SK-N-SH treated with all-trans-retinoic acid at 6 μM for 48 hours (cell line): ENCODE data around the gene HTR3A.

ENCODE experiments used
- ATAC-seq: fragments of 200-7000 bp; cut with Tn5 transposase; 3 replicates; pipeline ENCODE4 v1.9.1; 2020; ENCODE audit warnings: mild to moderate bottlenecking, moderate library complexity
- ARNTL ChIP-seq: fragments of 450-650 bp; formaldehyde crosslinking; IDR thresholded peaks from 2 replicates; pipeline ENCODE4 v1.5.0; 2020; ENCODE audit warnings: low read depth, mild to moderate bottlenecking, moderate library complexity, borderline replicate concordance
- BACH2 ChIP-seq: fragments of 250-450 bp; sonication (Bioruptor Pico); IDR thresholded peaks from 2 replicates; pipeline ENCODE4 v1.9.0; 2021; ENCODE audit warnings: mild to moderate bottlenecking, borderline replicate concordance
- CSDC2 ChIP-seq: fragments of 250-450 bp; sonication (Bioruptor Pico); IDR thresholded peaks from 2 replicates; pipeline ENCODE4 v1.5.0; 2020; ENCODE audit warnings: mild to moderate bottlenecking, moderate library complexity
- CSRNP3 ChIP-seq: fragments of 250-450 bp; sonication (Bioruptor Pico); IDR thresholded peaks from 2 replicates; pipeline ENCODE4 v1.5.1; 2021; ENCODE audit warnings: mild to moderate bottlenecking, moderate library complexity
- ESRRG ChIP-seq: fragments of 250-450 bp; sonication (Bioruptor Pico); IDR thresholded peaks from 2 replicates; pipeline ENCODE4 v1.6.1; 2021; ENCODE audit warnings: mild to moderate bottlenecking
- GLIS3 ChIP-seq: fragments of 250-450 bp; sonication (Bioruptor Pico); IDR thresholded peaks from 2 replicates; pipeline ENCODE4 v1.5.0; 2020; ENCODE audit warnings: mild to moderate bottlenecking, moderate library complexity
- ISL1 ChIP-seq: fragments of 250-450 bp; sonication (Bioruptor Pico); IDR thresholded peaks from 2 replicates; pipeline ENCODE4 v2.1.2; 2022; ENCODE audit warnings: mild to moderate bottlenecking, moderate library complexity
- OSR1 ChIP-seq: fragments of 250-450 bp; sonication (Bioruptor Pico); IDR thresholded peaks from 2 replicates; pipeline ENCODE4 v1.8.0; 2022; ENCODE audit warnings: moderate library complexity, mild to moderate bottlenecking, inconsistent platforms
- PPARA ChIP-seq: fragments of 250-450 bp; sonication (Bioruptor Pico); IDR thresholded peaks from 2 replicates; pipeline ENCODE4 v1.5.0; 2020; ENCODE audit warnings: mild to moderate bottlenecking, borderline replicate concordance
- SNAI2 ChIP-seq: fragments of 250-450 bp; sonication (Bioruptor Pico); IDR thresholded peaks from 2 replicates; pipeline ENCODE4 v1.5.0; 2020; ENCODE audit warnings: mild to moderate bottlenecking, moderate library complexity
- TCF4 ChIP-seq: fragments of 250-450 bp; sonication (Bioruptor Pico); IDR thresholded peaks from 2 replicates; pipeline ENCODE4 v1.8.0; 2021; ENCODE audit warnings: mild to moderate bottlenecking, moderate library complexity, borderline replicate concordance
- TOX ChIP-seq: fragments of 250-450 bp; sonication (Bioruptor Pico); IDR thresholded peaks from 2 replicates; pipeline ENCODE4 v1.8.0; 2021; ENCODE audit warnings: mild to moderate bottlenecking, moderate library complexity, borderline replicate concordance
- ZC3H10 ChIP-seq: fragments of 250-450 bp; sonication (Bioruptor Pico); IDR thresholded peaks from 2 replicates; pipeline ENCODE4 v1.5.1; 2021; ENCODE audit warnings: mild to moderate bottlenecking, moderate library complexity
- ZFP30 ChIP-seq: fragments of 450-650 bp; formaldehyde crosslinking; IDR thresholded peaks from 2 replicates; pipeline ENCODE4 v1.5.0; 2022; ENCODE audit warnings: mild to moderate bottlenecking, moderate library complexity
- ZNF565 ChIP-seq: fragments of 450-650 bp; formaldehyde crosslinking; conservative IDR thresholded peaks from 2 replicates; pipeline ENCODE4 v1.5.0; 2020; ENCODE audit warnings: low read depth, mild to moderate bottlenecking, moderate library complexity
- ZNF70 ChIP-seq: fragments of 450-650 bp; formaldehyde crosslinking; IDR thresholded peaks from 2 replicates; pipeline ENCODE4 v1.5.0; 2020; ENCODE audit warnings: mild to moderate bottlenecking, moderate library complexity
- ZNF8 ChIP-seq: fragments of 450-650 bp; formaldehyde crosslinking; IDR thresholded peaks from 2 replicates; pipeline ENCODE4 v1.5.0; 2020; ENCODE audit warnings: mild to moderate bottlenecking, moderate library complexity
- TF ChIP-seq, protein P1 (sequence below): fragments of 250-450 bp; sonication (Bioruptor Pico); IDR thresholded peaks from 2 replicates; pipeline ENCODE4 v1.5.0; 2020; ENCODE audit warnings: mild to moderate bottlenecking, moderate library complexity
- TF ChIP-seq, protein P2 (sequence below): fragments of 250-450 bp; sonication (Bioruptor Pico); IDR thresholded peaks from 2 replicates; pipeline ENCODE4 v1.5.1; 2020; ENCODE audit warnings: low read depth, mild to moderate bottlenecking, moderate library complexity
- TF ChIP-seq, protein P3 (sequence below): fragments of 250-450 bp; sonication (Bioruptor Pico); IDR thresholded peaks from 2 replicates; pipeline ENCODE4 v1.8.0; 2020; ENCODE audit warnings: mild to moderate bottlenecking, moderate library complexity, borderline replicate concordance
- TF ChIP-seq, protein P4 (sequence below): fragments of 250-450 bp; sonication (Bioruptor Pico); IDR thresholded peaks from 2 replicates; pipeline ENCODE4 v1.8.0; 2021; ENCODE audit warnings: low read depth, mild to moderate bottlenecking, moderate library complexity, borderline replicate concordance

HTR3A gene

GRCh38 chr11:113998574-113998973, 23.7 kb downstream of the HTR3A start (continued):
- TF ChIP-seq, protein P1, sequence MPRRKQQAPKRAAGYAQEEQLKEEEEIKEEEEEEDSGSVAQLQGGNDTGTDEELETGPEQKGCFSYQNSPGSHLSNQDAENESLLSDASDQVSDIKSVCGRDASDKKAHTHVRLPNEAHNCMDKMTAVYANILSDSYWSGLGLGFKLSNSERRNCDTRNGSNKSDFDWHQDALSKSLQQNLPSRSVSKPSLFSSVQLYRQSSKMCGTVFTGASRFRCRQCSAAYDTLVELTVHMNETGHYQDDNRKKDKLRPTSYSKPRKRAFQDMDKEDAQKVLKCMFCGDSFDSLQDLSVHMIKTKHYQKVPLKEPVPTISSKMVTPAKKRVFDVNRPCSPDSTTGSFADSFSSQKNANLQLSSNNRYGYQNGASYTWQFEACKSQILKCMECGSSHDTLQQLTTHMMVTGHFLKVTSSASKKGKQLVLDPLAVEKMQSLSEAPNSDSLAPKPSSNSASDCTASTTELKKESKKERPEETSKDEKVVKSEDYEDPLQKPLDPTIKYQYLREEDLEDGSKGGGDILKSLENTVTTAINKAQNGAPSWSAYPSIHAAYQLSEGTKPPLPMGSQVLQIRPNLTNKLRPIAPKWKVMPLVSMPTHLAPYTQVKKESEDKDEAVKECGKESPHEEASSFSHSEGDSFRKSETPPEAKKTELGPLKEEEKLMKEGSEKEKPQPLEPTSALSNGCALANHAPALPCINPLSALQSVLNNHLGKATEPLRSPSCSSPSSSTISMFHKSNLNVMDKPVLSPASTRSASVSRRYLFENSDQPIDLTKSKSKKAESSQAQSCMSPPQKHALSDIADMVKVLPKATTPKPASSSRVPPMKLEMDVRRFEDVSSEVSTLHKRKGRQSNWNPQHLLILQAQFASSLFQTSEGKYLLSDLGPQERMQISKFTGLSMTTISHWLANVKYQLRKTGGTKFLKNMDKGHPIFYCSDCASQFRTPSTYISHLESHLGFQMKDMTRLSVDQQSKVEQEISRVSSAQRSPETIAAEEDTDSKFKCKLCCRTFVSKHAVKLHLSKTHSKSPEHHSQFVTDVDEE: no peak
- TF ChIP-seq SNAI2 (CRISPR knock-in tag) (no peak), OSR1 (CRISPR knock-in tag) (no peak), ZFP30 (CRISPR knock-in tag) (no peak), TOX (CRISPR knock-in tag) (no peak), ISL1 (no peak)
- TF ChIP-seq, protein P2, sequence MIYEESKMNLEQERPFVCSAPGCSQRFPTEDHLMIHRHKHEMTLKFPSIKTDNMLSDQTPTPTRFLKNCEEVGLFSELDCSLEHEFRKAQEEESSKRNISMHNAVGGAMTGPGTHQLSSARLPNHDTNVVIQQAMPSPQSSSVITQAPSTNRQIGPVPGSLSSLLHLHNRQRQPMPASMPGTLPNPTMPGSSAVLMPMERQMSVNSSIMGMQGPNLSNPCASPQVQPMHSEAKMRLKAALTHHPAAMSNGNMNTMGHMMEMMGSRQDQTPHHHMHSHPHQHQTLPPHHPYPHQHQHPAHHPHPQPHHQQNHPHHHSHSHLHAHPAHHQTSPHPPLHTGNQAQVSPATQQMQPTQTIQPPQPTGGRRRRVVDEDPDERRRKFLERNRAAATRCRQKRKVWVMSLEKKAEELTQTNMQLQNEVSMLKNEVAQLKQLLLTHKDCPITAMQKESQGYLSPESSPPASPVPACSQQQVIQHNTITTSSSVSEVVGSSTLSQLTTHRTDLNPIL (CRISPR knock-in tag): no peak

DNA sequence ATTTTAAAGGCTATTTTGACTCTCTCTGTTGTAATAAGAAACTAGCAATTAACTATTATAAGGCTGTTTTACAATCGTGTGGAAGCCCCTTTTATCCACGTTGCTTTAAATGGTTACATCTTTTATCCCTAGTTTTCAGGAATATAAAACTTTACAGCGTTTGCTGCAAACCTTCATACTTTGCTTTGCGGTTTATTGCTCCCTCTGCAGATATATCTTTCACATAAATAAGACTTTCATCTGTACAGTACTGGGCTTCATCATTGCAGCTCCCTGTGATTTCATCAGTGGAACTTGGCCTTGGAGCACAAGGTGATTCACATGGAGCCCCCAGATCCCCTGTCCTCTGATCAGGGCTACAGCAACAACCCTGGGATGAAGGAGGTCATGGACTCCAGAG, 25.6 kb downstream of the HTR3A start:
- TF ChIP-seq ARNTL: no peak
- TF ChIP-seq OSR1 (CRISPR knock-in tag): no peak
- no peak for ATAC-seq

- ATAC-seq: no peak
- TF ChIP-seq ESRRG (CRISPR knock-in tag) (no peak), CSDC2 (no peak), ZNF70 (CRISPR knock-in tag) (no peak), SNAI2 (CRISPR knock-in tag) (no peak), ZC3H10 (CRISPR knock-in tag) (no peak), ZNF565 (CRISPR knock-in tag) (no peak), TOX (CRISPR knock-in tag) (no peak), BACH2 (CRISPR knock-in tag) (no peak), OSR1 (CRISPR knock-in tag) (no peak), GLIS3 (CRISPR knock-in tag) (no peak), ZFP30 (CRISPR knock-in tag) (no peak), PPARA (CRISPR knock-in tag) (no peak), TCF4 (CRISPR knock-in tag) (no peak), CSRNP3 (CRISPR knock-in tag) (no peak), ZNF8 (CRISPR knock-in tag) (no peak), ARNTL (no peak)
- TF ChIP-seq, protein P3, sequence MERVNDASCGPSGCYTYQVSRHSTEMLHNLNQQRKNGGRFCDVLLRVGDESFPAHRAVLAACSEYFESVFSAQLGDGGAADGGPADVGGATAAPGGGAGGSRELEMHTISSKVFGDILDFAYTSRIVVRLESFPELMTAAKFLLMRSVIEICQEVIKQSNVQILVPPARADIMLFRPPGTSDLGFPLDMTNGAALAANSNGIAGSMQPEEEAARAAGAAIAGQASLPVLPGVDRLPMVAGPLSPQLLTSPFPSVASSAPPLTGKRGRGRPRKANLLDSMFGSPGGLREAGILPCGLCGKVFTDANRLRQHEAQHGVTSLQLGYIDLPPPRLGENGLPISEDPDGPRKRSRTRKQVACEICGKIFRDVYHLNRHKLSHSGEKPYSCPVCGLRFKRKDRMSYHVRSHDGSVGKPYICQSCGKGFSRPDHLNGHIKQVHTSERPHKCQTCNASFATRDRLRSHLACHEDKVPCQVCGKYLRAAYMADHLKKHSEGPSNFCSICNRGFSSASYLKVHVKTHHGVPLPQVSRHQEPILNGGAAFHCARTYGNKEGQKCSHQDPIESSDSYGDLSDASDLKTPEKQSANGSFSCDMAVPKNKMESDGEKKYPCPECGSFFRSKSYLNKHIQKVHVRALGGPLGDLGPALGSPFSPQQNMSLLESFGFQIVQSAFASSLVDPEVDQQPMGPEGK (CRISPR knock-in tag): no peak
- TF ChIP-seq, protein P4, sequence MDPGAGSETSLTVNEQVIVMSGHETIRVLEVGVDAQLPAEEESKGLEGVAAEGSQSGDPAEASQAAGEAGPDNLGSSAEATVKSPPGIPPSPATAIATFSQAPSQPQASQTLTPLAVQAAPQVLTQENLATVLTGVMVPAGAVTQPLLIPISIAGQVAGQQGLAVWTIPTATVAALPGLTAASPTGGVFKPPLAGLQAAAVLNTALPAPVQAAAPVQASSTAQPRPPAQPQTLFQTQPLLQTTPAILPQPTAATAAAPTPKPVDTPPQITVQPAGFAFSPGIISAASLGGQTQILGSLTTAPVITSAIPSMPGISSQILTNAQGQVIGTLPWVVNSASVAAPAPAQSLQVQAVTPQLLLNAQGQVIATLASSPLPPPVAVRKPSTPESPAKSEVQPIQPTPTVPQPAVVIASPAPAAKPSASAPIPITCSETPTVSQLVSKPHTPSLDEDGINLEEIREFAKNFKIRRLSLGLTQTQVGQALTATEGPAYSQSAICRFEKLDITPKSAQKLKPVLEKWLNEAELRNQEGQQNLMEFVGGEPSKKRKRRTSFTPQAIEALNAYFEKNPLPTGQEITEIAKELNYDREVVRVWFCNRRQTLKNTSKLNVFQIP (CRISPR knock-in tag): no peak
- TF ChIP-seq, protein P1: no peak
- TF ChIP-seq, protein P2 (CRISPR knock-in tag): no peak
Measured at GRCh38 chr11:114001416-114001815, 26.5 kb downstream of the HTR3A start.
